ENCODE measurements around the gene OGDHL.
"Not testable (repeated sequence)": the region's sequence is repeated elsewhere in the genome, so short reads cannot be mapped to it uniquely, and the experiment has no call there.

OGDHL gene

DNA sequence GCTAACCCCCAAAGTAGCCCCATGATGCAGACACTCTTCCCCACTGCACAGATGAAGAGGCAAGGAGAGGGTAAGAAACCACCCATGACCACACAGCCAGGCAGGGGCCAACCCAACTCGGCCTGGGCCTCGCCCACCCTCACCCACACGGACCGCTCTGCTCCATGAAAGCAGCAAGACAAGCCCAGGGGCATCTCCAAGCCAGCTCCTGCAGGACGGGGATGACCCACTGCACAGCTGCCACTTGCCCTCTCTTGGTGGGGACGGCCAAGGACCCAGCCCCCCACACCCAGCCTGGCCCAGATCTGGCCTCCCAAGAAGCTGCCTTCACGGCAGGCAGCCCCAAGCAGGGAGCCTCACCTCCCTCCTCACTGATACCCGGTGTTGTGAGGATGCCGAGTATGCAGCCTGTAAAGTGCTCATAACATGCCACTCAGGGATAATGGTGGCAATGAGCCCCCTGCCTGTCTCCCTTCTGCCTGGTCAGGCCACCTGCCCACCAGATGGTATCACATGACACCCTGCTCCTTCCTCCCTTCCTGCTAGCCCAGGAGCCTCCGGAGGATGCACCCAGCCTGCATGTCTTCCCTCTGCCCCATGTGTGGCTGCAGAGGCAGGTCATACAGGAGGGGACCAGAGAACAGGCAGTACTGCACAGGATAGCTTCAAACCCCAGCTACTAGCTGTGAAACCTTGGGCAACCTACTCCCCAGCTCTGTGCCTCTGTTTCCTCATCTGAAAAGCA, 23.3 kb downstream of the OGDHL start:
- DNase-seq: no peak

DNA sequence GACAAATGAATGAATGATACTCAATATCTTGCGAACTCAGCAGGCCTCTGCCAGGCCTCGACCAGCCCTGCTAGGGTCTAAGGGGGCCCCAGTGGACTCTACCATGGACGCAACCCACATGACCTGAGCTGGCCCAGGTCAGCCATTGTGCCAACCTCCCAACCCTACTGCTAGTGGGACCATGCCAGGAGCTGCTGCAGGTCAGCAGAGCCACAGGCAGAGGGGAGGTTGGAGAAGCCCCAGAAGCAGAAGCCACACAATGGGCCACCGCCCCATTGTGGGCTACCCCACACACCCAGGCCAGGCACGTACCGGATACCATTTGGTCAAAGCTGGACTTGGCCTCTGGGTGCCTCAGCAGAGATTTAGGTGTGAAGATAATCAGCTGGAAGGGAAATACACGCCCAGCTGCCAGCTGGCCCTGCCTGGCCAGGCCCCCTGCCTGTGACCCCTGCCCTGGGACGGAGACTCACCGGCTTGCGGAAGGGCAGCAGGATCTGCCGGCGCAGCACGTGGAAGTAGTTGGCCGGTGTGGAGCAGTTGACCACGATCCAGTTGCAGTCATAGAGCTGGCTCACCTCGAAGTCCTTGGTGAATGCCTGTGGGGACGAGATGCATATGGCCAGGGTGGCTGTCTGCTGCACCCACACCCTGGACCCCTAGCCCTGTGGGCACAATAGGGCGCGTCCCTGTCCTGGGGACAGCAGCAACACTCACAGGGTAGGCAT, 24.5 kb downstream of the OGDHL start:
- DNase-seq: no peak

DNA sequence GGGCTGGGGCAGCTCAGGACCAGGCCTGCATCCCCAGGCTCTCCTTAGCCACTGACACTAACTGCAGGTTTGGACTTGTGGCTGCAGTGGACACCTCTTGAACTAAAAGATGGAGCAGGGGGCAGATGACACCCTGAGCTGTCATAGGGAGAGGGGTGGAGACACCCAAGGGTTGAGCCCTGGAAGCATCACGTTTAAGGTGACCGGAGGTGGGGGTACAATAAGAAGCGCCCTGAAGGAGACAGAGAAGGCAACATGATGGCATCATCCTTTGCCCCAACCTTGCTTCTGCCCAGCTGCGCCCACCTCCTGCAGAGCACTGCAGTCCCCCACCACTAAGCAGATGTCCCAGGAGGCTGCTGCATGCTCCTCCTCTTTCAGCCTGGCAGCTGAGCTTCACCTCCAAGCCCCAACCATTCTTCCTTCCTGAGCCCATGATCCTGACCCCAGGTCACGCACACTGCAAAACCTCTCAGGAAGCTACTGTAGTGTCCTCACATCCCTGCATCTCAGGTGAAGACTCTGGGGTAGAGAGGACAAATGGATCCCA, 25.5 kb downstream of the OGDHL start:
- no peak for DNase-seq

DNA sequence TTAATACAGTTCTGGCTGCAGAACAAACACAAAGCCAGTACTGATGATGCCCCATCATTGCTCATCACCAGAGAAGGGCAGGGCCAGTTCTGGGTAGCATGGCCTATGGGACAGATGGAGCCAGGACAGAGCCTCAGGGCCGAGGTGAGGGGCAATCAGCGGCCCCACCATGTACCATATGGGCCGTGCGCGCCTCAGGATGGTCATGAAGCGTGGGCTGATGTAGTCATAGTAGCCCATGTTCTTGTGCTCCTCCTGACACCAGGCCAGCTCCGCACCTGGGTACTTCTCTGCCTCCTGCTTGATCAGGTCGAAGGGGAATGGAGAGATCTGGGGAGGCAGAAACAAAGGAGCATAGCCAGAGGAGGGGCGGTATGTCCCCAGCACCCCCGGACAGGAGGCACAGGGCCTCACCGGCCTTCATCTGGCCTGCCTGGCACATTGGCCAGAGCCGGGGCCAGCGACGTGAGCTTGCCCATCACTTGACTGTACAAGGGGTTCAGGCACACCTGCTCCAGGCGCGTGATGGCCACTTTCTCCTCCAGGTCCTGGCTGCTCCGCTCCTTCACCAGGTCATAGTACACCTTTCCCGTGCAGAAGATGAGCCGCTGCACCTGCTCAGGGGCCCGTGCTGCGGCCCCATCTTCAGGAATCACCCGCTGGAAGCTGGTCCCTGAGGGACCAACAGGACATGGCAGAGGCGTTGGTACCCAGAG, 26.1 kb downstream of the OGDHL start:
- no peak for DNase-seq

DNA sequence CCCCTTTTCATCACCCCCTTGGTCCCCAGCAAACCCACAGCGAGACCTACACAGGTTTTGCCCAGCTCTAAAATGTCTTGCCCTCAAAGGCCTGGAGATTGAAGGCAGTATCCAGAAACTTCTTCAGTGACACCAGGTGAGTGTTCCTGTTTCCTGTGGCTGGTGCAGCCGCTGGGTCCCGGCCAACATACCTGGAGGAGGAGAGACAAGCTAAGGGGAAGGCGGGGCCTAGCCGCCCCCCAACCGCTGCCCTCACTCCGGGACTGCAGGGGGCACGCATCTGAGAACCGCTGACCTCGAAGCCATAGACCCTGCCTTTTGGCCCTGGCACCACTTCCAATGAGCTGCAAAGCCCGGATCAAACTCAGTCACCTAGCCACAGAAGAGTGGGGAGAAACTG, 27.0 kb downstream of the OGDHL start:
- no peak for DNase-seq

DNA sequence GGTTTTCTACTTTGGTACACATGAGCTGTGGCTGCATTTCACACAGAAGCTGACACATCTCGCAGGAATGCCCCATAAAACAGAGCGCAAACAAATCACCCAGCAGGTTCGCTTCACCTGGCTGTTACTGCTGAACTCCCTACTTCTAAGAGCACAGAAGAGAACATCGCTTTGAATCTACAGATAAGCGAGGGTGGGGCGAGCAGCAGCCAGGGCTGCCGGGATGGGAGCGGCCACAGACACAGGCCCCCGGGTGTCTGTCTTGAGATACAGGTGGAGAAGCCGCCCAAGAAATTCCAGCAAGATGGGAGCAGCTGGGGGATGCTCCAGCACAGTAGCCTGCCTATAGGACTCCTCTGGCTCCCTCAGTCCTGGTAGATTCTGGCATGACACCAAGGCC, 27.4 kb downstream of the OGDHL start:
- DNase-seq: no peak

DNA sequence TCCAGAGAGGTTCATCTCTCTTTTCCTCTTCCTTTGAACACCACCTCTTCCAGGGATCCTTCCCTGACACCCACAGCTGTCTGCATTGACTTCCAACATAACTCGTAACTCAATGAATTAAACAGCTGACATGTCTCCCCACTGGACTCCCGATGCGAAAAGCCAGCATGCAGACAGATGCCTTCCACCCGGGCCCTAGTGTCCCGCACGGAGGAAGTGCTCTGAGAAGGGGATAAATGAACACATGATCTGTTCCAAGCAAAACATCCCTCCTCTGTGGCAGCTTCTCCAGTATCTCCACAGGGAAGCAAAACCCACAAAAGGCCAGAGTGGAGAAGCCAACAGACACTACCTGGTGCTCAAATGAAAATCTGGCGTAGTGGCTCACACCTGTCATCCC, 28.3 kb downstream of the OGDHL start:
- DNase-seq: no peak

DNA sequence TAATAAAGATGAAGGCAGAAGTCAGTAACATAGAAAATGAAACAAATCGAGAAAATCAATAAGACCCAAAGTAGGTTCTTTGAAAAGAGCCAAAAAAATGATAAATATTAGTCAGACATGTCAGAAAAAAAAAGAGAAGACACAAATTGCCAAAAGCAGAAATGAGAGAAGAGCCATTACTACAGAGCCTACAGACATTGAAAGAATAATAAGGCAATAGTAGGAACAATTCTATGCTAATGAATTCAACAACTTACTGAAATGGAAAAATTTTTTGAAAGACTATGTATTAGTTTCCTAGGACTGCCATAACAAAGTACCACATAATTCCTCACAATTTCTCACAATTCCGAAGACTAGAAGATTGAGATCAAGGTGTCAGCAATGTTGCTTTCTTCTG, 35.5 kb downstream of the OGDHL start:
- DNase-seq: no peak

DNA sequence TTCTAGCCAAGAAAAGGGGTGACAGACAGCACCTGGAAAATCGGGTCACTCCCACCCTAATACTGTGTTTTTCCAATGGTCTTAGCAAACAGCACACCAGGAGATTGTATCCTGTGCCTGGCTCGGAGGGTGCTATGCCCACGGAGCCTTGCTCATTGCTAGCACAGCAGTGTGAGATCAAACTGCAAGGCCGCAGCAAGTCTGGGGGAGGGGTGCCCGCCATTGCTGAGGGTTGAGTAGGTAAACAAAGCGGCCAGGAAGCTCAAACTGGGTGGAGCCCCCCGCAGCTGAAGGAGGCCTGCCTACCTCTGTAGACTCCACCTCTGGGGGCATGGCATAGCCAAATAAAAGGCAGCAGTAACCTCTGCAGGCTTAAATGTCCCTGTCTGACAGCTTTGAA, 47.0 kb downstream of the OGDHL start:
- not testable (repeated sequence) for DNase-seq

DNA sequence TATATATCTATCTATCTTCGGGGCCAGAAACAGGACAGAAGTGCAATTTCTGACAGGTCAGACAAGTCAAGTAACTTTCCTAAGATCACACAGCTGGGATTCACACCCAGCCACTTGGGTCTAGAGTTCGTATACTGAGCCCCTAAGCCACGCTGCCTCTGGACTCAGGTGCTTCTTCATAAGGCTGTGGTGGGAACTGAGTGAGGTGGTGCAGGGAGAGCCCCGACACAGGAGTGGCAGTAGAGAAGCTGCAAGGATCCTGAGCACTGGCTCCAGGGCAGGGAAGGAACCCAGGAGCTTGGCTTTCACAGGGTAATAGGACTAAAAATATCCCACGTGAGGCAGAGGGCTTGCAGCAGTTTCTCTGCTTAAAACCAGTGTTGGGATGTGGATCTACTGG, 48.9 kb downstream of the OGDHL start:
- DNase-seq: no peak

DNA sequence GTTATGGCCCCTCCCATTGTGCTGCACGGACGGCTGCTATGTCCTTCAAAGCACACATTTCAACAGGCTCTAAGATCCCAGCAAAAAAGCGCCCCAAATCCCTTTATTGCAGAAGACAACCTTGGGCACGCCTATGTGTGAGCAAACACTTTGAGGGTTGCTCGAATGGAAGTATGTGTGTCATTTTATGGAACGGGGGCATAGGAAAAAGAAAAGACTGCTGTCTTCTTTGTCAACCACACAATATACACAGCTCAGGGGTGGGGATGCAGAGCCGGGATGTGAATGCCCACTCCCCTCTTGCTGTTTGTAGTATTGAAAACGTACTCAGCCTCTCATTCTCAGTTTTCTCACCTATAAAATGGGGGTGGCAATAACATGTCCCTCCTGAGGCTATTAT, 50.6 kb downstream of the OGDHL start:
- DNase-seq: no peak

DNA sequence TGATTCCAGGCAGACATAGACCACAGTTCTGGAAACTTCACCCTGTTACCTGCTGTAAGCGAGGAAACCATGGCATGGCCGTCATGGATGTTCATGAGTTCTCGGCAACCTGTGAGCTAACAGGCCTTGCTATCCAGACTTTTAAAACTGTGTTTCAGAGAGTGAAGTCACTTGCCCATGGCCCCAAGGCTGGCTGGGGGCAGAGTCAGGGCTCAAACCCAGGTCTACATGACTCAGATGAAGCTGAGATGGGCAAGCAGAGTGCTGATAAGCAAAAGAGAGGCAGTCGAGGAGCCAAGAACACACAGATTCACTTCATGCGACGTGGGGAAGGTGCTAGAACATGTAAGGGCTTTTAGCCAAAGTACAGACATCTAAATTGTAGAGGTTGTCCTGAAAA, 51.2 kb downstream of the OGDHL start:
- no peak for DNase-seq

DNA sequence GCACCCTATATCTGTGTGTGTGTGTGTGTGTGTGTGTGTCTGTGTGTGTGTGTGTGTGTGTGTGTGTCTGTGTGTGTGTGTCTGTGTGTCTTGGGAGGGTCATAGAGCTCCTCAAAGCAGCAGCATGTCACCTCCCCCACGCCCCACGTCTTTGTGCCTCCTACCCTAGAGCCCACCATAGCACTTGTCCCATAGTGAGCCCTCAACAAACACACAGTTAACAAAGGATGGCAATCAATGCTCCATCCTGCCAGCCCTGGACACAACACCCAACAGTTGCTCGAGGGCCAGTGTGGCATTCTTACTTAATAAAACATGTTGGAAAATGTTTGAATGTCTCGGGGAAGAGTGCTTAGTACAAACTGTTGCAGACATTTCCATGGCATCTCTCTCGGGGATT, 52.2 kb downstream of the OGDHL start:
- DNase-seq: no peak

DNA sequence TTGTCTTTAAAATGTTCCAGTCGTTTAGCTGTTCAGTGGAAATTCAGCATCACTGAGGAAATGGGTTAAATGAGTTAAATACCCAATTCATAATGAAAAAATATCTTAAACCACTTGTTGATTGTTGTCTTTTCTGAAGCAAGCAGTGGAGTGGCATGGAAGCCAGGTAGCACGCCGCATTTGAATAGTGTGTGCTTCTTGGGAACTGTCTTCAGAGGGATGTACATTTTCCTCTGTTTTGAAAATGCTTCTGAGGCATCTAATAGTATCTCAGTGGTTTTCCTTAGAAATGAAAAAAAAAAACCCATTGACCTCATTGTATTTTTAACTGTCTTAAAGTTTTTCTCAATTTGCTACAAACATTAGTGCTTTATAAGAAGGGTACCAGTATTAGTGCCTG, 54.5 kb downstream of the OGDHL start:
- no peak for DNase-seq

DNA sequence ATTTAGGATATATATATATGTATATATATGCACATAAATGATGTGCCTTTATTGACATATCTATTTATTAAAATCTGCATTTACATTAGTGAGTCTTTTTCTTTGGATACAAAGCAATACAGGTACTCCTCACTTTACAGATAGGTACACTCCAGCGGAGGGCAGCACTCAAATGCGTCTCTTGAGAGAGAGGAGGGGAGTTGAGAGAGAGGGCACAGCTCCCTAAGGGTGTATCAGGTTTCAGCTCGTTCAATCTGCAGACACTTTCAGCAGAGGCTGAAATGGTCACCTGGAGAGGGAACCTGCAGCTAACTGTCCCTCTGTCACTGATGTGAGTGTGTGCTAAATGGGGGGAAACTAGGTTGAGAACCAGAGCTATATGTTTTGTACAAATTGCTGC, 61.1 kb downstream of the OGDHL start:
- no peak for DNase-seq

DNA sequence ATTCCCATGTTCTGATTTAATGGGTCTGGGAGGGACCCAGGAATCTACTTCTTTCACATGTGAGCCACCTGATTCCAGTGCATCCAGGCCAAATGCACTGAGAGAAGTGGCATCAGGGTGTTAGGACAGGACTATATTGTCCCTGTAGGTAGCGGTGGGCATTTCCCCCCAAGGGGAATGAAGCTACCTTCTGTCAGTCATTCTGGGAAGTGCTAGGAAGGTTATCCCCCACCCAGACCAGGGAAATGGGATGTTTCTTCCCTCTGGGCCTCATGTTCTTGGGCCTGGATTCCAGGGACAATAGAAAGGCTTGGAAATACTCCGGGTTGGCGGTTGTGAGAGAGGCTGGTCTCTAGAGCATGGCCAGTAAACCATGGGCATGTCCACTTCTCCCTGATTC, 61.9 kb downstream of the OGDHL start:
- DNase-seq: no peak

DNA sequence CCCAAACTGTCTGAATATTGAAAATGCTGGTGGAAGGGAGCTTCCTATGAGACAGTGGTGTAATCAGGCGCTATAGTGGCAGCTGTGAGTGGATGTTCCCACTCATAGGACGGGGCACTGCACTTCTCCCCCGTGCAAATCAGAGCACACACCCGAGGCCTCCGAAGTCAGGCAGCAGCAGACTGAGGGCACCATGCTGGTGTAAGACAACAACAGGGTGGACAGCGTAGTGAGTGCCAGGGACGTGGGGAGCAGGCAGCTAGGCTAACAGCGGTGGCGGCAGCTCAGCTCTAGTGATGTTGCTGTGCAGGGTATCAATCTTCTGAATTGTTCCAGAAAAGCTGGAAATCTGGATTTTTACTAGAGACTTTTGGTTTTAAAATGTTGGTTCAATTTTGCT, 63.4 kb downstream of the OGDHL start:
- DNase-seq: no peak

DNA sequence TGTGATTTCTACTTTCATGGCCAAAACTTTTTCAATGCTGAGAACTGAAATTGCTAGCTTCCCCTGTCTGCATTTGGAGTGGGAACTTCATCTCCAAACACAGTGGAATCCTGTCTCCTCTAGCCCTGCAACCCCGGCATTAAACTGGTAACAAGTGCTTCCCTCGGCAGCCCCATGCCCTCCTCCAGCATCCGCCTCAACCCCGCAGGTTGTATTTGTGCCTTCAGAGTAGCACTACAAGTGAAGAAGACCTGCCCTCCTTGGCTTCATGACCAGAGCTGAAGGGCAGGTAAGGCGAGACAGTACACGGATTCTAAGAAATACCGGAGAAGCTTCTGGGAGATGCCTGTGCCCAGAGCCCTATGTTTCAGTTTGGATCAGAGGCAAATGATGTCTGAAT, 65.8 kb downstream of the OGDHL start:
- no peak for DNase-seq

DNA sequence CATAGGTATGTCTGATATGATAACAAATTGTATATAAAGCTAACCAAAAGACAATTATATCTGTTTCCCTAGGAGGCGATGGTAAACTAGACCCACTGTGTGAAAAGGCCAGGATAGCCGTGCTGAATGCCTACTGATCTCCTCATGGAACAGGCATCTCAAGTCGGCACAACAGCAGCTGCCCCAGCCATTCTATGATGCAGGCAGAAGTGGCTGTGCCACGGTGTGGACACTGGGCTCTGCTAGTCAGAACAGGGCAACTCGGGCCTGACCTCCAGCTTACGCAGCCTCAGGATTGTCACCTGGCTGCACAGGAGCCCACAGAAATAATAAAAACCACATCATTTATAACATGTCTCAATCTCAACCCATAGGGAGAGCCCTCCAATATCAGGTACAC, 67.7 kb downstream of the OGDHL start:
- DNase-seq: no peak

DNA sequence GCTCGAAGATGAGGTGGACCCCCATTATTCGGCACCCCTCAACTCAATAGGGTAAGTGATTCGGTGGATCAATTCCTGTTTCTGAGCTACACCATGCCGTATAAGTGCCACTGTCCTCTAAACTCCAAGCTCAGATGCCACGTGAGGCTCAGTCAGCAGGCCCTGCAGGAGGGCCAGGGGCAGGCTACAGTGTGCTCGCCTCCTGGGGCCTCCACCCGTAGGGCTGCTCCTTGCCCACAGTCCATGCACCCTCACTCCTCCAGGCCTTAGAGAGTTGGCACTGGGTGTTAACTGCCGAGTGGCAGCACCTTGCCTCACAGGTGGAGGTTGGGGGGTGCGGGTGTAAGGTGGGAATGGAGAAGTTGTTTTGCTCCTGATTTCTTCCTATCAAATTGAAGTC, 70.5 kb downstream of the OGDHL start:
- no peak for DNase-seq

DNA sequence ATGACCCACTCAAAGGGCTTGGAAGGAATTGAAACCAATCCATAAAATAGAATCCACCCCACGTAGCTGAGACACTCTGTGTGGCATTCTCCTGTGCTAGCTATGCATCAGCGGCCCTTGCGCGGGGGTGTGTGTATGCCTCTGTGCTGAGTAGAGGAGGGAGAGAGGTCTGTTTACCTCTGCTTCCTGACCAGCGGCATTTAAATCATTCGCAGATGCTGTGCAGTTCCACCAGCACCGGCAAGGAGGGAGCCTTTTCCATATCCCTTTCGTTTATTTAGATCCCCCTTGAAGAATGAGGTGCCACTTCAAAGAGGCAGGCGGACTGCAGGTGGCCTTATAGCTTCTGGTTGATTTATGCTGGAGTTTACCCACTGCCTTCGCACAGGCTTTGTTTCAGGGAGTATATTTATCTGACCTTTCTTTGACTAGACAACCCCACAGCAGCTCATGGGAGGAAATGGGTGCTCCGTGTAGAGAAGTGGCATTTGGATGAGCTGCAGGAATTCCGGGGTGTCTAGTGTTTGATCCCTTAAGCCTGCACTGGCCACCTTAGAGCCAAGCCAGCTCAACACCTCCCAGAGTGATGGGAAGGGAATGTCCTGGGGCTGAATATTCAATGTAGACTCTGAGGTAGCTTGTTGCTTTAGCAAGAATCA, 71.3 kb downstream of the OGDHL start:
- DNase-seq: no peak

DNA sequence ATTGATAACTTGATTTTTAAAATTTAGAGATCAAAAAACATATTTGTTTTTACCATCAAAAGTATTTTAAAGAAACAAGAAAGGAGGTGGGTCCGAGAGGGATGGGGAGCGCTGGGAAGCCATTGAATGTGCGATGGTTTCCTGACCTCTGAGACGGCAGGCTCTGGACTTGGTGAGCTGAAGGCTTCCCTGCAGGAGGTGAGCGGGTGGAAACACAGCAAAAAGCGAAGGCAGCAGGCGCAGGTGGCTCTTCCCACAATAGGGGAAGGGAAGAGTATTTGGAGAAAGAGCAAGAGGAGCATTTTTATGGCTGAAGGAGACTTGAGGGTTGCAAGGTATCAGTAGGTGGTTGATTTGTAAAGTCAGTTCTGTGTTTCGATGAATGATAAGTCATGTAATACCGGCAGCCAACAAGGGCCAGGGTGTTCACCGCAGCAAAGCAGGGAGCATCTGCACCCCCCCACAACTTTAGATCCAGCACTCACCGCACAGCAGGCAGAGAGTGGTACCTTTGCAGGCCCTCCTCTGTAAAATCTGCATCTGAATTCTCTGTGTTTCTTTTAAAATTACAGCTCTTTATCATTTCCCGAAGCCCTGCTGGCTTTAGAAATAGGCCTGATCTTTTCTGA, 72.1 kb downstream of the OGDHL start:
- no peak for DNase-seq

DNA sequence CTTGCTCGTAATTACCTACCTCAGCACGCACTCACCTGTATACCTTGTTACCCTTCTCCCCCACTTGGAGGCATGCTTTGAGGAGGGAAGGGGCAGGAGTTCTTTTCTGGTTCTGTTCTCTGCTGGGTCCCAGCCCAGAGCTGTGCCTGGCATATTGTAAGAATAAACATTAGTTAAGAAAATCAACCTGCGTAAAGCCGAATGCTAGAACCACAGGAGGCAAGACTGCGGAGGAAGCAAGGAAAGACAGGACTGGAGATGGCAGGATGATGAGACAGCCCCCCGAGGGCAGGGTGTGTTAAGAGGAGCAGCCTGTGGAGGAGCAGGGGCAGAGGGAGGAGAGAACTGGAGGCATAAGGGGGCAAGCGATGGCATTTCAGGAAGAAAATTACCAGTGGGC, 73.2 kb downstream of the OGDHL start:
- DNase-seq: no peak
